Measurements from ENCODE around the gene CDADC1.

CDADC1 gene

DNA sequence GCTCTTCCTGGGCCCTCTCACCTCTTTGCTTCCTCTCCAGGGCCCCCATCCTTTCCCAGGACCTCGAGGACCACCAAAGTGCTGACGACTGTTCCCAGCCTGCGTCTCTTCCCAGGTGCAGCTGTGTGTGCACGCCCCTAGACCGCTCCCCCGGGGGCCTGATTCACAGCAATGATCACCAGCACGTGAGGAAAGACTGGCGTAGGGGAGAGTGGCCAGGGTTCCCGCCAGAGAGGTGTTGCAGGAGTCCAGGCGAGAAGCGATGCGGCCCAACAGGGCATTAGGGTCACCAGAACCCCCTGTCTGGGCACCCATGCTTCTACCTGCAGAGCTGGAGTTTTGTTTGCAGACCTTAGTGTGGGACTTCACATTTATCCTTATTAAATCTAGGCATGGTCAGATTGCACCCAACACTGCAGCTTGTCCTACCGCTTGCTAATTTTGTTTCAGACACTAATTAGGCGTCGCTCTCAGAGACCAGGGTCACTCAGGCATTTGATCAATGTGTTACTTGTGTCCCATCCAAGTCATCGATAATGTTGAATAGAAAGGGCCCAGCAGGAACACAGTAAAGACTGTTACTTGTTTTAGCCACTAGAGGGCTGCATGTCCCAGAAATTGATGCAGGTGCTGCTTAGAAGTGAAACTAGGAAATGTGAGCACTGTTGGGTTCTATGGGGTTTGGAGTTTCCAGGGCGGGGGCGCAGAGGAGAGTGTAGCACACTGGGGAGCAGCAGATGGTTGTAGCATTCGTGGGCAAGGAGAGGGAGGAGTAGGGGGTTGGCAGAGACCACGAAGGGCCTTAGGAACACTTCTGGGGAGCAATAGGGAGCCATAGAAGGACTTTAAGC is 53.2 kb downstream of the CDADC1 start:
- H3K4ac ChIP-seq (ENCODE audit: low read depth, low read length) = no peak overlapping the region
- H3K27ac ChIP-seq (ENCODE audit: low read depth, low read length) = no peak overlapping the region
- H3K4me1 ChIP-seq (ENCODE audit: control insufficient read depth in 1 of 2, insufficient read depth in 2 of 2, low read length in 2 of 2) = no peaks in the 10 kb centered on the region
- H4K91ac ChIP-seq (ENCODE audit: low read depth, low read length) = no peak overlapping the region
- H4K12ac ChIP-seq (ENCODE audit: low read depth, low read length) = no peak overlapping the region
- H3K9me3 ChIP-seq (ENCODE audit: insufficient read depth, low read depth, low read length) = no peaks in the 10 kb centered on the region
- no peaks in the 10 kb centered on the region for H3K79me1 ChIP-seq (ENCODE audit: low read length)
- H2AFZ ChIP-seq (ENCODE audit: insufficient read depth, low read length, poor library complexity) = no peak overlapping the region
- H3K36me3 ChIP-seq (ENCODE audit: control insufficient read depth in 1 of 2, insufficient read depth in 2 of 2, low read length in 2 of 2) = peaks cover 0 to 2% of the 10 kb centered on the region in 2 experiments
- no peak overlapping the region for H3K4me3 ChIP-seq (ENCODE audit: low read depth, low read length)
- H2AK5ac ChIP-seq (ENCODE audit: low read length) = no peak overlapping the region
- H3K18ac ChIP-seq (ENCODE audit: low read length) = no peak overlapping the region
- no peak overlapping the region for H2BK12ac ChIP-seq (ENCODE audit: low read length)
- no peak overlapping the region for H2BK5ac ChIP-seq (ENCODE audit: low read depth, low read length, poor library complexity)
- DNase-seq = peak; percentile 18 to 77
- H4K8ac ChIP-seq (ENCODE audit: low read depth, low read length) = peak overlapping the region; percentile 57
- no peak overlapping the region for H3K4me2 ChIP-seq (ENCODE audit: low read length)
- H3K79me2 ChIP-seq (ENCODE audit: control insufficient read depth, insufficient read depth, low read length, poor library complexity) = no peaks in the 10 kb centered on the region
- no peak overlapping the region for H2BK120ac ChIP-seq (ENCODE audit: insufficient read depth, low read length, poor library complexity)
- no peak overlapping the region for H3K23ac ChIP-seq (ENCODE audit: low read length)
- H3K14ac ChIP-seq (ENCODE audit: low read length) = no peak overlapping the region
- H3K27me3 ChIP-seq (ENCODE audit: insufficient read depth, low read length) = no peaks in the 10 kb centered on the region
- no peak overlapping the region for H3K9ac ChIP-seq (ENCODE audit: low read length)
- no CpG with 5 or more reads among the region's 20 CpGs for WGBS (ENCODE audit: extremely low coverage, insufficient coverage, insufficient read length)

GRCh38 chr13:49302222-49302621 is 54.5 kb downstream of the CDADC1 start:
- Histone ChIP-seq H4K12ac (ENCODE audit: low read depth, low read length) (no peak overlapping the region), H2AFZ (ENCODE audit: insufficient read depth, low read length, poor library complexity) (no peak overlapping the region), H3K36me3 (ENCODE audit: control insufficient read depth in 1 of 2, insufficient read depth in 2 of 2, low read length in 2 of 2) (peaks cover 0 to 2% of the 10 kb centered on the region in 2 experiments), H3K27ac (ENCODE audit: low read depth, low read length) (no peak overlapping the region), H3K79me1 (ENCODE audit: low read length) (no peaks in the 10 kb centered on the region), H3K9me3 (ENCODE audit: insufficient read depth, low read depth, low read length) (no peaks in the 10 kb centered on the region), H4K91ac (ENCODE audit: low read depth, low read length) (no peak overlapping the region), H3K4ac (ENCODE audit: low read depth, low read length) (no peak overlapping the region), H2BK12ac (ENCODE audit: low read length) (no peak overlapping the region), H3K23ac (ENCODE audit: low read length) (no peak overlapping the region), H3K27me3 (ENCODE audit: insufficient read depth, low read length) (no peaks in the 10 kb centered on the region), H3K4me2 (ENCODE audit: low read length) (no peak overlapping the region), H3K4me1 (ENCODE audit: control insufficient read depth in 1 of 2, insufficient read depth in 2 of 2, low read length in 2 of 2) (no peaks in the 10 kb centered on the region), H3K9ac (ENCODE audit: low read length) (no peak overlapping the region), H3K79me2 (ENCODE audit: control insufficient read depth, insufficient read depth, low read length, poor library complexity) (no peaks in the 10 kb centered on the region), H3K14ac (ENCODE audit: low read length) (no peak overlapping the region), H3K18ac (ENCODE audit: low read length) (no peak overlapping the region), H2AK5ac (ENCODE audit: low read length) (no peak overlapping the region), H4K8ac (ENCODE audit: low read depth, low read length) (no peak overlapping the region), H3K4me3 (ENCODE audit: low read depth, low read length) (no peak overlapping the region), H2BK5ac (ENCODE audit: low read depth, low read length, poor library complexity) (no peak overlapping the region), H2BK120ac (ENCODE audit: insufficient read depth, low read length, poor library complexity) (no peak overlapping the region)
- WGBS (ENCODE audit: extremely low coverage, insufficient coverage, insufficient read length) = no CpG with 5 or more reads among the region's 7 CpGs
- no peak for DNase-seq

DNA sequence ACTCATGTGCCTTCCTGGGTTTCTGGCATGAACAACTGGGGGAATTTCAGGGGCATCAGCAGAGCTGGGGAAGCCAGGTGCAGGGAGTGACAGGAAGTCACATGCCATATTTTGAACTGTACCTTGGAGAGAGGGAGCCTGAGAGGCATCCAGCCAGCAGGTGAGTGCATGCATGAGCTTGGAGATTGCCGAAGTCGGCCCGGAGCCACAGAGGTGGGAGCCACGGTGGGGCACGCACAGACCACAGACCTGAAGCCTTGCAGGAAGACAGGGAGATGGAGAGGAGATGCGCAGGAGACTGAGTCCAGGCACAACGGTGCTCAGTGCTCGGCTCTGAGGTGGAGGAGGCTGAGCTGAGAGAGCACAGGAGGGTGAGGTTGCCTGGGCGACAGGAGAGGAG is 55.1 kb downstream of the CDADC1 start:
- H4K8ac ChIP-seq (ENCODE audit: low read depth, low read length) = no peak overlapping the region
- no peak overlapping the region for H2BK120ac ChIP-seq (ENCODE audit: insufficient read depth, low read length, poor library complexity)
- no peak overlapping the region for H4K12ac ChIP-seq (ENCODE audit: low read depth, low read length)
- H3K79me2 ChIP-seq (ENCODE audit: control insufficient read depth, insufficient read depth, low read length, poor library complexity) = no peaks in the 10 kb centered on the region
- no peak overlapping the region for H3K27ac ChIP-seq (ENCODE audit: low read depth, low read length)
- H2BK12ac ChIP-seq (ENCODE audit: low read length) = no peak overlapping the region
- no peak overlapping the region for H2BK5ac ChIP-seq (ENCODE audit: low read depth, low read length, poor library complexity)
- no CpG with 5 or more reads among the region's 9 CpGs for WGBS (ENCODE audit: extremely low coverage, insufficient coverage, insufficient read length)
- H3K18ac ChIP-seq (ENCODE audit: low read length) = no peak overlapping the region
- no peak overlapping the region for H4K91ac ChIP-seq (ENCODE audit: low read depth, low read length)
- H3K36me3 ChIP-seq (ENCODE audit: control insufficient read depth in 1 of 2, insufficient read depth in 2 of 2, low read length in 2 of 2) = peaks cover 0 to 2% of the 10 kb centered on the region in 2 experiments
- no peak for DNase-seq
- no peak overlapping the region for H3K23ac ChIP-seq (ENCODE audit: low read length)
- no peak overlapping the region for H3K4me2 ChIP-seq (ENCODE audit: low read length)
- H3K4me1 ChIP-seq (ENCODE audit: control insufficient read depth in 1 of 2, insufficient read depth in 2 of 2, low read length in 2 of 2) = no peaks in the 10 kb centered on the region
- no peak overlapping the region for H2AK5ac ChIP-seq (ENCODE audit: low read length)
- no peak overlapping the region for H3K4ac ChIP-seq (ENCODE audit: low read depth, low read length)
- no peaks in the 10 kb centered on the region for H3K9me3 ChIP-seq (ENCODE audit: insufficient read depth, low read depth, low read length)
- H3K9ac ChIP-seq (ENCODE audit: low read length) = no peak overlapping the region
- no peak overlapping the region for H3K4me3 ChIP-seq (ENCODE audit: low read depth, low read length)
- H3K27me3 ChIP-seq (ENCODE audit: insufficient read depth, low read length) = no peaks in the 10 kb centered on the region
- no peaks in the 10 kb centered on the region for H3K79me1 ChIP-seq (ENCODE audit: low read length)
- no peak overlapping the region for H2AFZ ChIP-seq (ENCODE audit: insufficient read depth, low read length, poor library complexity)
- no peak overlapping the region for H3K14ac ChIP-seq (ENCODE audit: low read length)

DNA sequence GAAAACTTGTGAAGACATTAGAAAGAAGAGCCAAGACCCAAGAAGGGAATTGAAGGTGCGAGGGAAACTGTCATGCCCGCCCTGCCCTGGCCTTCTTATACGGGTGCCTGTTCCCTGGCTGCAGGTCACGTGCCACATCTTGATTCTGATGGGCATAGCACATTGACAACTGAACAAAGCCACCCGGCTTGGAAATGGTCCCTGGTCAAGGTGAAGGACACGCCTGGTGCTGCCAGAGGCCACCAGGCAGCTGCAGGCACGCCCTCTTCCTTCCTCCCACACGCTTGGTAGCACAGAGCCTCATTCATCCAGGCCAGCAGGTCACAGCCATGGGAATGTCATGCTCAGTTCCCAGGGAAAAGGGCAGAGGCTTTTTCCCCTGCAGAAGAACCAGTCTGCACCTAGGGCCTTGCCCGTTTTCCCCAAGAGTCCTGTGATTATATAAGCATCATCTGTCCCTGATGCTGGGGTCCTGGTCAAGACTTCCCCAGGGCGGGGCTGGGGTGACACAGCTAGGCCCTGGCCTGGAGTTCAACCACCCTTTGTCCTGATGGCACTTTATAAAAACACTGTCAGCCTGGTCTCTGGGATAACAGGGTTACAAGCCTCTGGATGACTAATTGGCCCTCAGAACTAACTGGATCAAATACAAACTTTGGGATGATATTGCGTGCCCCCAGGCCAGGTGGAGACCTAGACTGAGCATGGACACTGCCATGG is 56.0 kb downstream of the CDADC1 start:
- Histone ChIP-seq H3K23ac (ENCODE audit: low read length) (no peak overlapping the region), H2BK5ac (ENCODE audit: low read depth, low read length, poor library complexity) (no peak overlapping the region), H2AFZ (ENCODE audit: insufficient read depth, low read length, poor library complexity) (no peak overlapping the region), H4K8ac (ENCODE audit: low read depth, low read length) (no peak overlapping the region), H3K18ac (ENCODE audit: low read length) (no peak overlapping the region), H3K4me2 (ENCODE audit: low read length) (no peak overlapping the region), H3K9me3 (ENCODE audit: insufficient read depth, low read depth, low read length) (no peaks in the 10 kb centered on the region), H2BK12ac (ENCODE audit: low read length) (no peak overlapping the region), H2AK5ac (ENCODE audit: low read length) (no peak overlapping the region), H4K91ac (ENCODE audit: low read depth, low read length) (no peak overlapping the region), H3K27ac (ENCODE audit: low read depth, low read length) (no peak overlapping the region), H3K4ac (ENCODE audit: low read depth, low read length) (no peak overlapping the region), H4K12ac (ENCODE audit: low read depth, low read length) (no peak overlapping the region), H2BK120ac (ENCODE audit: insufficient read depth, low read length, poor library complexity) (no peak overlapping the region), H3K79me1 (ENCODE audit: low read length) (peaks cover 3% of the 10 kb centered on the region), H3K36me3 (ENCODE audit: control insufficient read depth in 1 of 2, insufficient read depth in 2 of 2, low read length in 2 of 2) (peaks cover 0 to 2% of the 10 kb centered on the region in 2 experiments), H3K4me3 (ENCODE audit: low read depth, low read length) (no peak overlapping the region), H3K9ac (ENCODE audit: low read length) (no peak overlapping the region), H3K27me3 (ENCODE audit: insufficient read depth, low read length) (no peaks in the 10 kb centered on the region), H3K79me2 (ENCODE audit: control insufficient read depth, insufficient read depth, low read length, poor library complexity) (no peaks in the 10 kb centered on the region), H3K14ac (ENCODE audit: low read length) (no peak overlapping the region), H3K4me1 (ENCODE audit: control insufficient read depth in 1 of 2, insufficient read depth in 2 of 2, low read length in 2 of 2) (peaks cover 5 to 6% of the 10 kb centered on the region in 2 experiments)
- WGBS (ENCODE audit: extremely low coverage, insufficient coverage, insufficient read length) = no CpG with 5 or more reads among the region's 11 CpGs
- DNase-seq = no peak
